Kidney epithelial cell (primary cell): ENCODE measurements around the gene PLA1A. TPM values are rescaled to one million over a fixed set of nuclear protein-coding genes. Genes with fewer than 3 reads are reported as not detected.

ENCODE experiments used
- DNase-seq: peaks from one replicate; pipeline ENCODE4 v3.0.0-alpha.2; 2010; ENCODE audit warnings: low read depth
- H3K27me3 ChIP-seq: 2 replicates; pipeline ENCODE4 v1.6.0; 2011; ENCODE audit warnings: low read length; ENCODE audit not compliant: control insufficient read depth, insufficient read depth
- H3K36me3 ChIP-seq: 2 replicates; pipeline ENCODE4 v1.5.1; 2011; ENCODE audit warnings: low read length; ENCODE audit not compliant: control insufficient read depth, insufficient read depth
- H3K4me3 ChIP-seq: 2 replicates; pipeline ENCODE4 v1.5.1; 2011; ENCODE audit warnings: low read depth, mild to moderate bottlenecking, control low read depth, low read length
- total RNA-seq: library from RNA; depleted of rRNA; stranded (reverse); fragments of >200 nt; gene quantifications from 2 replicates; pipeline ENCODE4 v1.2.3, GENCODE V29; 2015
- TF ChIP-seq, protein P1 (sequence below): IDR thresholded peaks from 2 replicates; pipeline ENCODE4 v1.5.1; 2011; ENCODE audit warnings: mild to moderate bottlenecking, moderate library complexity, low read length, control low read depth, inconsistent platforms; ENCODE audit not compliant: insufficient read depth, poor library complexity, severe bottlenecking

PLA1A gene
- total RNA-seq, 1 donor from 2014 or later = 1.4 TPM

DNA sequence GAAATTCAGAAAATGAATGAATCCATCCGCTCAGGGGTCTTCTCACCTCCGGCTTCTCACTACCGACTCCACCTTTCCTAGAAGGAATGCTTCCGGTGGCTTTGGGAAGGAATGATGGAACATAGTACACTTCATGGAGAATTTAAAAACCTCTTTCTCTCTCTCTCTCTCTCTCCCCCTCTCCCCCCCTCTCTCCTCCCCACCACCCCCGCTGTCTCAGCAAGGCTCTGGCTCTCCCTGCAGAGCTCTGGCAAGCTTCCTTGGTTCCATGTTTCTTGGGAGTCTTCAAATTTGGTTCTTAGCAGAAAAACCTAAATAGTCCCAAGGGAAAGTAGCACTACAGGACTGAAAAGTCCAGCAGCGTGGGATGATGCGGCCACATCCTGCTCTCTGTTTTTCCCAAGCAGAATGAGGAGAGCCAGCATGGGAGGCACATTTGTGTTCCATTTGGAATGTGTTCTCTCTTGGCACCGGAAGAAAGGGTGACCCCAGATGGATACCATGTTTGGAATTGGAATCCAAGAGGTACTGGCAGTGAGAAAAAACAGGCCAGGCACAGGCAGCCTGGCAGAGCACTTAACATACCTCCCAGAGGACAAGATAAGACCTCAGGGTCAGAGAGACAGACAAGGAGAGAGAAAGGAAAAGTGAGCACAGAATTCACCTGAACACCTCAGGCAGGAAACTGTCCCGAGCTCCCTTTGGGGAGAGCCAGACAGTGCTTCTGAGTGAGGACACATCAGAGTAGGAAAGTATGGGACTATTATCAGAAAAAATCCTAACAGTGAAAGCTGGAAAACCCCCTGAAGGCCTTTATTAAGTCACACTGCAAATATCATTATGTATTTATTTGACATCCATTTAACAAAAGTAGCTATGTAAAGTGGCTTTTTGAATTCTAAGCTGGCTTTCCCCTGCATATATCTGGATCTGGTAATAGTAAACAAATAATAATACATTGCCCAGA is 63.1 kb downstream of the PLA1A start, which contains the start of gene POPDC2:
Gene POPDC2, minus strand, starts transcription at position 116 of the 967 bp plus-strand sequence. CDS start 166 bp downstream, outside the sequence.
- DNase-seq = no peak
- no peaks in the 10 kb centered on the region for H3K27me3 ChIP-seq
- no peaks in the 10 kb centered on the region for H3K36me3 ChIP-seq
- TF ChIP-seq, protein P1, sequence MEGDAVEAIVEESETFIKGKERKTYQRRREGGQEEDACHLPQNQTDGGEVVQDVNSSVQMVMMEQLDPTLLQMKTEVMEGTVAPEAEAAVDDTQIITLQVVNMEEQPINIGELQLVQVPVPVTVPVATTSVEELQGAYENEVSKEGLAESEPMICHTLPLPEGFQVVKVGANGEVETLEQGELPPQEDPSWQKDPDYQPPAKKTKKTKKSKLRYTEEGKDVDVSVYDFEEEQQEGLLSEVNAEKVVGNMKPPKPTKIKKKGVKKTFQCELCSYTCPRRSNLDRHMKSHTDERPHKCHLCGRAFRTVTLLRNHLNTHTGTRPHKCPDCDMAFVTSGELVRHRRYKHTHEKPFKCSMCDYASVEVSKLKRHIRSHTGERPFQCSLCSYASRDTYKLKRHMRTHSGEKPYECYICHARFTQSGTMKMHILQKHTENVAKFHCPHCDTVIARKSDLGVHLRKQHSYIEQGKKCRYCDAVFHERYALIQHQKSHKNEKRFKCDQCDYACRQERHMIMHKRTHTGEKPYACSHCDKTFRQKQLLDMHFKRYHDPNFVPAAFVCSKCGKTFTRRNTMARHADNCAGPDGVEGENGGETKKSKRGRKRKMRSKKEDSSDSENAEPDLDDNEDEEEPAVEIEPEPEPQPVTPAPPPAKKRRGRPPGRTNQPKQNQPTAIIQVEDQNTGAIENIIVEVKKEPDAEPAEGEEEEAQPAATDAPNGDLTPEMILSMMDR = no peak
- no peak within 1 kb of the TSS for H3K4me3 ChIP-seq

DNA sequence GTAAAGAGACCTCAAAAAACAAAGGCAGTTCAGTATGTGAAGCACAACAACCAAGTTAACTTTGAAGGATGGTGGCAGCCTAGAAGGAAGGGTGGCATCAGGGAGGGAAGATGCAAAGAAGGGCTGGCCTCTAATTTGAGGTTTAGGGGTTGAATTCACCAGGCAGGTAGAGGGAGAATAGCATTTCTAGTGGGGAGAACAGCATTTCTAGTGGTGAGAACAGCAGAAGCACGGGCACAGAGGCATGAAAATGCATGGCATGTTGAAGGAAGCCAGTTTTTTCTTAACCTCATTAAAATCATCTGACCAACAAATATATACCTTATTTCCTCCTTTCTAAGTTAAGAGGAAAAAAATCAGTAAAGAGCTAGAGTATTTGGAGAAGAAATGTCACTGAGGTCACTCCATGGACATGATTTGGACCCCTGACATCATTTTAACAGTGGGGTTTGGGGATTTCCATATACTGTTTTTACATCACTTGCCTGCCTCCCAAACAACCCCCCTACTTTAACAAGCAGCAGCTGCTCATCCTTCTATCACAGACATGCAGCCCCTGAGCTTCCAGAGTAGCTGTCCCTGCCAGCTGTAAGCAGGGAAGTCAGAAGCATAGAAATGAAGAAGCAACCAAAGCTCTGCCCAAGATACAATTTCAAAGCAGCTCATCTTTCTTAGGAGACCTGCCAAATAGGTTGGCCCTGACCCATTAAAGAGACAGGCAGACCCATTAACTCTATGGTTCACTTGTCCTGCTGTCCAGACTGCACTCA is 65.1 kb downstream of the PLA1A start:
- Histone ChIP-seq H3K36me3 (no peaks in the 10 kb centered on the region), H3K4me3 (no peak overlapping the region), H3K27me3 (no peaks in the 10 kb centered on the region)
- TF ChIP-seq, protein P1 = no peak
- no peak for DNase-seq

DNA sequence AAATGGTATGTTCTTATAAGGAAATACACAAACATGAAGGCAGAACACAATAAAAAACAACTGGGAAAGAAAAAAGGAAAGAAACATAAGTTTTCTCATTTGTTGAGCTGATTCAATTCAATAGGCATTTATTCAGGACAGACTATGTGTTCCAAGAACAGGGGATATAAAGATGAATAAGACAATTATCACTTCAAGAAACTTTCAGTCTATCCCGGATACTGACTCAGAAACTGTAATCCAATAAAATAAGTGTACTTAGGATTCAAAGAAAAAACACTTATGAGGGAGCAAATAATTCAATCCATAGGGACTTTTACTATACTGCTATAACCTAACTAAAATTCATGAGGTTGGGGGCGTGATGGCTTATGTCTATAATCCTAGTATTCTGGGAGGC is 66.2 kb downstream of the PLA1A start:
- TF ChIP-seq, protein P1 = no peak
- Histone ChIP-seq H3K4me3 (no peak overlapping the region), H3K27me3 (no peaks in the 10 kb centered on the region), H3K36me3 (no peaks in the 10 kb centered on the region)
- DNase-seq = no peak

DNA sequence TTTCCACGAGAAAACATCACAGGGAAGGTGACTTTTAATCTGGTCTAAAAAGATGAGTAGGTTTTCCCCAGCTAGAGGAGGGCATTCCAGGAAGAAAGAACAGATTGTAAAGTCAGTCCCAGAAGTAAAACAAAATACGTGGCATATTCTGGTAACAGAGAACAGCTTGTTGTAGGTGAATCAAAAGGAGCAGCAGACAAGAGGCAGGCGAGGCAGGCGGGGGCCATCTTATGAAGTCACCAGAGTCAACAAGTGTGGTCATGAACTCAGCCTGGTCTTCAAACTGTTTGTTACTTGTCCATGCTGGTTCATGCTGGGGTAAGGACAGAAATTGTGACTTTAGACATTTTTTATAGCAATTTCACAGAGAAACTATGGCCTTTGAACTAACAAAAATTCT is 66.7 kb downstream of the PLA1A start:
- TF ChIP-seq, protein P1 = no peak
- no peaks in the 10 kb centered on the region for H3K27me3 ChIP-seq
- no peaks in the 10 kb centered on the region for H3K36me3 ChIP-seq
- H3K4me3 ChIP-seq = no peak overlapping the region
- DNase-seq = no peak

DNA sequence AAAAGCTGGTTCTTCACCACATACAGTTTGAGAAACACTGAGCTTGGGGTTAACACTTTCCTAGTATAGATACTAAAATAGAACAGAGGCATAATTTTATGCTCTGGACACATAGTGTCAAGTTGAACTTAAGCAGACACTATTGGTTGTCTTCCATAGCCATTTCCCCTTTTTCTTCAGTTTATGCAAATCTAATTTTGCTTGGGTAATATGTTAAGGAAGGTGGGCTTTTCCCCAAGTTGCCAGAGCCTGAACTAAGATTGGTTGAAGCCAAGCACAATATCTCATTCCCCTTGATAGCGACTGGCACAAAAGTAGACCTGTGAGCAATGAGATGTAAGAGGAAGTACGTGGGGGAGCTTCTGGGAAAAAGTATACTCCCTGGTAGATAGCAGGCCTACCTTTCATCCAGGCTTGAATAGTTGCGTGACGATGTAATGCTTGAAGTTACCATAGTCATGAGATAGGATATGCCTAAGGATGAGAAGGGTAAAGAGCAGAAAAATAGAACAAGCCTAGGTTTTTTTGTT is 67.2 kb downstream of the PLA1A start:
- no peak overlapping the region for H3K4me3 ChIP-seq
- no peak for DNase-seq
- TF ChIP-seq, protein P1 = no peak

More for the DNA sequence above, 67.2 kb downstream of the PLA1A start:
- no peaks in the 10 kb centered on the region for H3K27me3 ChIP-seq
- no peaks in the 10 kb centered on the region for H3K36me3 ChIP-seq
